IPS DF 19.7 (cell line): ENCODE data around the gene FHOD3.
"Not testable (repeated sequence)": the region's sequence is repeated elsewhere in the genome, so short reads cannot be mapped to it uniquely, and the experiment has no call there.

ENCODE experiments used
- DNase-seq: peaks from one replicate; pipeline ENCODE4 v3.0.0-alpha.2; 2013; ENCODE audit warnings: low read depth, low spot score

FHOD3 gene

GRCh38 chr18:36543991-36544725 lies 246.6 kb downstream of the FHOD3 start:
- no peak for DNase-seq

DNA sequence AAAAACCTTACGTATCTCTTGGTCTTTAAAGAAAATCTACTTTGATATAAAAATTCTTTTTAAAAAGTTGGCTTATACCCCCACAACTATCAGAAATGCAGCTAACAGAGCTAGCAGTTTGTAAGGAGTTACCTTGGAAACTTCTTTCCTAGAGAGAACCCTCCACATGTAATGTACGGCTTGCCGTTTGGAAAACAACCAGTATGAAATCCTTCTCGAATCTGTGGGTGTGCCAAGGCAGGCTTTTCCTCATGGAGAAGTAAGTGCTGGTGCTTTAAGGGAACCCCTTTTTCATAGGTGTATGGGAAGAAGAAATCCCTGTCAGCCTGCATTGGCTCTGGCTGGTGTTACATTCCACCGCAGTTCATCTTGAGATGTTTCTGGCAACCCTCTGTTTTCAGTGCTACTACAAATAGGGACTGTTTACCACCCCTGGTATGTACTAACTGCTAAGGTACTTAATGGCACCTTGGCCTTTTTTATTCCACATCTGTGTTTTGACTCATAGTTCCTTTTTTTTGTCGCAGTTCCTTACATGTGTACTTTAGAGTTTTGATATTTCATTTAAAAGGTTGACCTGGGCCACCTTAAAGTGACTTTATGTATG lies 248.4 kb downstream of the FHOD3 start:
- no peak for DNase-seq

- DNase-seq = no peak
Observed at GRCh38 chr18:36546876-36547275, 249.4 kb downstream of the FHOD3 start.

- no peak for DNase-seq
Observed at GRCh38 chr18:36547544-36547943, 250.0 kb downstream of the FHOD3 start.

DNA sequence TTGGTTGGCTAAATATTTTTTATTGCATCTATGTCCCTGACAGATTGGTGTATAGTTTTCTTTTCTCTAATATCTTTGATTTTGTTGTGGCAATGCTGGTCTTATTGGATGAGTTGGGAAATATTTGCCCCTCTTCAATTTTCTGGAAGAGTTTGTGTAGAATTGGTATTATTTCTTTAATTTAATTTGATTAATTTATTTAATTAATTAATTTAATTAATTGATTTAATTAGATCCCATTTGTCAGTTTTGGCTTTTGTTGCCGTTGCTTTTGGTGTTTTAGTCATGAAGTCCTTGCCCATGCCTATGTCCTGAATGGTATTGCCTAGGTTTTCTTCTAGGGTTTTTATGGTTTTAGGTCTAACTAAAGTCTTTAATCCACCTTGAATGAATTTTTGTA lies 253.8 kb downstream of the FHOD3 start:
- DNase-seq = not testable (repeated sequence)

GRCh38 chr18:36558234-36558633 lies 260.7 kb downstream of the FHOD3 start:
- DNase-seq = no peak

GRCh38 chr18:36559149-36559857 lies 261.8 kb downstream of the FHOD3 start:
- no peak for DNase-seq

- no peak for DNase-seq
Observed at GRCh38 chr18:36560187-36560586, 262.7 kb downstream of the FHOD3 start.

GRCh38 chr18:36561046-36561445 lies 263.5 kb downstream of the FHOD3 start:
- no peak for DNase-seq

DNA sequence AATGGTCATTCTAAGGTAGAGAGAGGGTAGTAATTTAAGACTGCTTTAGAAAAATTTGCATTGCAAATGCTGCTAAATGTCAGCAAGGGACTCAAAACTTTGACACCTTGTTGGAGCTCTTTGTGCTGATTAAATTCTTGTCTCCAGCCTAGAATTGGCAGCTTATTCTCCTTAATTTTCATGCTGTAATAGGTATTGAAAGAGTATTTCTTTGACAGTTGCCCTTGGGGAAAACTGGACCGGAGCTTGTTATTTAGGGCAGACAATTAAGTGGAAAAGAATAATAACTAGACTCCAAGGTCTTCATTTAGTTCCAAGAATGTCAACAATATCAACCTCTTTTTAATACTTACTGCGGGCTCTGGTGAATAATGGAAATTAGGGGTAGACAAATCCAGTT lies 267.3 kb downstream of the FHOD3 start:
- DNase-seq = no peak

DNA sequence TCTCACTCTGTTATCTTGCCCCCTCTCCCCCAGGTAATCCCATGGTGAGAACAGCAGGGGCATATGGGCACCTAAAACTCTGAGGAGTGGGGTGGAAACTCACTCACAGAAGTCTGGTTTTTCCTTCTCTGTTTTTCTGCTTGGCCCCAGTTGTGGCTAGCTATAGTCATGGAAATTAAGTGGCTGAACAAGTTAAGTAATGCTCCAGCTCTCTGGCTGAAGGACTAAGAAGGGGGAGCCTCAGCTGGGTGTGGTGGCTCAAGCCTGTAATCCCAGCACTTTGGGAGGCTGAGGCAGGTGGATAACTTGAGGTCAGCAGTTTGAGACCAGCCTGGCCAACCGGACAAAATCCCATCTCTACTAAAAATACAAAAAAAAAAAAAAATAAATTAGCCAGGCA lies 270.3 kb downstream of the FHOD3 start:
- no peak for DNase-seq

GRCh38 chr18:36568487-36568886 lies 271.0 kb downstream of the FHOD3 start:
- DNase-seq = no peak

GRCh38 chr18:36572135-36572856 lies 274.8 kb downstream of the FHOD3 start:
- DNase-seq = no peak

GRCh38 chr18:36576339-36576738 lies 278.8 kb downstream of the FHOD3 start:
- no peak for DNase-seq

GRCh38 chr18:36578871-36579710 lies 281.6 kb downstream of the FHOD3 start:
- DNase-seq = no peak

DNA sequence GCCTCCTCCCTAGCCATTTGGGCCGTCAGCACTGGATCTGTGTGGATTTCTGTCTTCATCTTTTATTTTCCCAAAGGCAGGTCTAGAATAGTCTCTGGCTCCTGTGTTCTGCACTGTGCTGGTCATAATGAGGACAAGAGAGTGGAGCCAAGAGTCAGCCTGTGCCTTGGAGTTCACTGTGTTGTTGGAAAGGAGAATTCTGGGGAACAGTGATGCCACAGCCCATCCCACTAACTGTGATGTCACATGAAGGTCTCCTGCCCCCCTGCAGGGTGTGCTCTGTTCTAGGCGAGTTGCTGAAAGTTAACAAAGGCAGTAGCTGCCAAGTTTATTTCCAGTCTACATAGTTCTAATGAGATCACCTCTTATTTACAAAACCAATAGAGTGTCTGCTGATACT lies 282.8 kb downstream of the FHOD3 start:
- DNase-seq = no peak

DNA sequence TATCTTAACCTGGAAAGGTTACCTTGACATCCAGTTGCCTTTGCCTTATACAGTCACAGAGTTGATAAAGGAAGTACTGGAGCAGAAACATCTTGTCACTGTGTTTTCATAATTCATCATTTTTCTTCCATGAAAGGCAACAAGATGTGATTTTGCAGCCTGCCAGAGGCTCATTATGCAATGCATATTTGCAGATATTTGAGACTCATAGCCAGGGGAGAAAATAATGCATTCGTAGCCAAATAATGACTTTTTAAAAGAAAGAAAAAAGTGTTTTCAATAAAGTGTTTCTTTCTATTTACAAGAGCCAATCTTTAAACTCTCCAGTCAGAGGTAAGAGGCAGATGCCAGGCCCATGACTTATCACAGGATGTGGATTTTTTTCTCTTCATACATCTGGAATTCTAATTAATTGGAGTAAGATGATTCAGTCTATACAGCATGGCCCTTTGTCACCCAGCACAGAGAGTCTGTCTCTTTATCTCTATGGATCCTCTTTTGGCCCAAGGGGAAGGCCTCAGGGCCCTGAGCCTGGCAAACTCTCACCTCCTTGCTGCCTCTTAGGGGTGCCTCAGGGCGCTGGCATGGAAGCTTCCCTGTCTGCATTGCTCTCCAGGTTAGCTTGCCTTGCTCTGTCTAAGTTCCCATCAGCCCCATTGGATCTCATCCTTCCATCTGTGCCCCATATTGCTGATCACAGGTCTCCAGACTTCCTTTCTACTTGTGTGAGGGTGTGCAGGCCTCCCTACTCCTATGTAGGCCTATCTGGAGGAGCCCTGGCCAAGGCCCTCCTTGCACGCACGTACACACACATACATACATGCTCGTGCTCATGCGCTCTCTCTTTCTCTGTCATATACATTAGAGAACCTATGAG lies 283.6 kb downstream of the FHOD3 start:
- no peak for DNase-seq

DNA sequence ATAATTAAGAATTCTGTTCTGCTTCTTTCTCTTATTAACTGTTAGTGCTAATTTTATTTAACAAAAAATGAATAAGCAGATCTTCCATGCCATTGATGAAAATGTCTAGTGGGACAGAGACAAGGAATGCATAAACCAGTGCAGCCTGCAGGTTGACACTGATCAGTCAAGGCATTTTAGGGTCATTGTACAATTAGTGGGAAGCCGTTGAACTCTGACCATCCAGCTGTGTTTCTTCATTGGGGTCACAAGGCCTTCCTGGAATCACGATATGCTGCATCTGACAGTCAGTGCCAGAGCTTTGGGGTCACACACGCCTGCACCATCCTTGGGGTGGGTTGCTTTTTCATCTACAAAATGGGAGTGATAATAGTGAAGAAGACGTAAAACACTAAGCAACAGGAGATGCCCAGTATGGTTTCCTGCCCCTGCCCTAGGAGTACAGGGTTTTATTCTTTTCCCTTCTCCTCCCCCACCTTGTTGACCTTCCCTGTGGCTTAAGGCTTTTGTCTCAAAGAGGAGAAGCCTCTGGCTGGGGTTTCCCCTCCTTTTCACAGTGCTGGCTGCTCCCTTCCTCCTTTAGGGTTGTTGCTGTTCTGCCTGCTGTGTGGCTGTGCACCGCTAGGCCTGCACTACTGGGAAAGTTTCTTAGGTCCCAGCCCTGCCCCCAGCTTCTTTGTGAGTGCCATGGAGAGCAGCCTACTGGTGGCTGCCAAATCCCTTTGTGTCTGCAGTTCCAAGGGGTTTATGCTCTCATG lies 285.7 kb downstream of the FHOD3 start:
- peak; percentile 83 for DNase-seq

- DNase-seq = no peak
Observed at GRCh38 chr18:36589857-36590543, 292.5 kb downstream of the FHOD3 start.
